Endothelial cell (in vitro differentiated cells): Measurements from ENCODE around the gene CCDC136. TPM values are rescaled to one million over a fixed set of nuclear protein-coding genes. Genes with fewer than 3 reads are reported as not detected.

Source experiments
- DNase-seq: peaks from one replicate; pipeline ENCODE4 v3.0.0; 2021; ENCODE audit warnings: low spot score
- H3K27ac Mint-ChIP-seq: one replicate; pipeline ENCODE4 v1.8.0; 2021; ENCODE audit warnings: mixed read lengths, inconsistent platforms; ENCODE audit not compliant: unreplicated experiment
- H3K27me3 Mint-ChIP-seq: one replicate; pipeline ENCODE4 v1.8.0; 2021; ENCODE audit warnings: mild to moderate bottlenecking, moderate library complexity, mixed read lengths, inconsistent platforms; ENCODE audit not compliant: unreplicated experiment
- H3K36me3 Mint-ChIP-seq: one replicate; pipeline ENCODE4 v1.8.0; 2021; ENCODE audit warnings: mild to moderate bottlenecking, low read depth, mixed read lengths, inconsistent platforms; ENCODE audit not compliant: unreplicated experiment
- H3K4me1 Mint-ChIP-seq: one replicate; pipeline ENCODE4 v1.8.0; 2021; ENCODE audit warnings: mild to moderate bottlenecking, mixed read lengths, inconsistent platforms; ENCODE audit not compliant: unreplicated experiment
- H3K4me3 Mint-ChIP-seq: one replicate; pipeline ENCODE4 v1.8.0; 2021; ENCODE audit warnings: mild to moderate bottlenecking, mixed read lengths, inconsistent platforms; ENCODE audit not compliant: unreplicated experiment
- H3K9me3 Mint-ChIP-seq: one replicate; pipeline ENCODE4 v1.8.0; 2021; ENCODE audit warnings: mixed read lengths, inconsistent platforms; ENCODE audit not compliant: unreplicated experiment
- total RNA-seq: library from RNA; stranded (reverse); fragmentation: NEBNext Ultra II Directional; extraction: Animal tissue kit (Norgen Biotek cat#: 25700); gene quantifications from one replicate; pipeline ENCODE4 v1.2.1, GENCODE V29; 2021; ENCODE audit not compliant: unreplicated experiment
- TF ChIP-seq, protein P1 (sequence below): fragments of 200-600 bp; sonication (generic); IDR thresholded peaks from one replicate; pipeline ENCODE4 v1.5.0; 2021; ENCODE audit warnings: antibody characterized with exemption; ENCODE audit not compliant: unreplicated experiment

The CCDC136 gene
- total RNA-seq, 1 donor from 2014 or later = 31.5 TPM

DNA sequence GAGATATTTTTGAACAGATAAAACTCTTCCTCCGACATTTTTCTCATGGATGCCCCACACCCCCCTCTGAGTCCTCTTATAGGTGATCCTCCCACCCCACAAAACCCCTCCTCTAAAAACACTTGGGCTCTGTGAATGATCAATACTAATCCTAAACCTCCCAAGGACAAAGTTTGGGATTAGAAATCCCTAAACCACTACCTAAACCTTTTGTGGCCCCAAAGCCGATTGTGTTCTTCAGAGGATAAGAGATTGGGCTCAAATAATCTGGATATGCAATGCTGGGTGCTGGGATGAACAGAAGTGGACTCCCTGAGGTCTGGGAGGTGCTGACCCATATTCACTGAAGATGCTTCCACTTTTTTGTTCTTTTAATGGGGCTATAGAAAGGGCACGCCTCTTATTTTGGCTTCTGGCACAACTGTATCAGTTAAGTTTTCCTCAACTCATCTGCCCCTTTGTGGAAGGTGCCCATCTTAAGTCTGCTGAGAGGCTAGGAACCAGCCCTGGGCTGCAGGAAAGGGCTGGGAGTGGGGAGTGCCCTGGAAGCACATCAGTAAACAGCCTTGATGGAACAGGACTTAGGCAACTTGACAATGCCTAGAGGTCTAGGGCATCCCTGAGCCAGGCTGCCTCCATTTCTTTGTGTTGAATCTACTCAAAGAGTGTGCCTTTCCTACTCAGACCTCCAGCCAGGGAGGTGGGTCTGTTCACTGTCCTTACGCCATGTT, 15.9 kb upstream of the CCDC136 start, which contains the start of gene OPN1SW:
Gene OPN1SW (minus strand): TSS at position 51 of the 731 bp plus-strand sequence. CDS start 13 bp downstream, at position 38.
- no peak for DNase-seq
- Mint-ChIP-seq H3K4me3 (no peak within 1 kb of the TSS), H3K36me3 (peaks cover 46% of the 10 kb centered on the region), H3K9me3 (peaks cover 5% of the 10 kb centered on the region), H3K27me3 (peaks cover 12% of the 10 kb centered on the region), H3K27ac (no peak within 1 kb of the TSS), H3K4me1 (peaks cover 2% of the 10 kb centered on the region)
- TF ChIP-seq, protein P1, sequence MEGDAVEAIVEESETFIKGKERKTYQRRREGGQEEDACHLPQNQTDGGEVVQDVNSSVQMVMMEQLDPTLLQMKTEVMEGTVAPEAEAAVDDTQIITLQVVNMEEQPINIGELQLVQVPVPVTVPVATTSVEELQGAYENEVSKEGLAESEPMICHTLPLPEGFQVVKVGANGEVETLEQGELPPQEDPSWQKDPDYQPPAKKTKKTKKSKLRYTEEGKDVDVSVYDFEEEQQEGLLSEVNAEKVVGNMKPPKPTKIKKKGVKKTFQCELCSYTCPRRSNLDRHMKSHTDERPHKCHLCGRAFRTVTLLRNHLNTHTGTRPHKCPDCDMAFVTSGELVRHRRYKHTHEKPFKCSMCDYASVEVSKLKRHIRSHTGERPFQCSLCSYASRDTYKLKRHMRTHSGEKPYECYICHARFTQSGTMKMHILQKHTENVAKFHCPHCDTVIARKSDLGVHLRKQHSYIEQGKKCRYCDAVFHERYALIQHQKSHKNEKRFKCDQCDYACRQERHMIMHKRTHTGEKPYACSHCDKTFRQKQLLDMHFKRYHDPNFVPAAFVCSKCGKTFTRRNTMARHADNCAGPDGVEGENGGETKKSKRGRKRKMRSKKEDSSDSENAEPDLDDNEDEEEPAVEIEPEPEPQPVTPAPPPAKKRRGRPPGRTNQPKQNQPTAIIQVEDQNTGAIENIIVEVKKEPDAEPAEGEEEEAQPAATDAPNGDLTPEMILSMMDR = no peak

DNA sequence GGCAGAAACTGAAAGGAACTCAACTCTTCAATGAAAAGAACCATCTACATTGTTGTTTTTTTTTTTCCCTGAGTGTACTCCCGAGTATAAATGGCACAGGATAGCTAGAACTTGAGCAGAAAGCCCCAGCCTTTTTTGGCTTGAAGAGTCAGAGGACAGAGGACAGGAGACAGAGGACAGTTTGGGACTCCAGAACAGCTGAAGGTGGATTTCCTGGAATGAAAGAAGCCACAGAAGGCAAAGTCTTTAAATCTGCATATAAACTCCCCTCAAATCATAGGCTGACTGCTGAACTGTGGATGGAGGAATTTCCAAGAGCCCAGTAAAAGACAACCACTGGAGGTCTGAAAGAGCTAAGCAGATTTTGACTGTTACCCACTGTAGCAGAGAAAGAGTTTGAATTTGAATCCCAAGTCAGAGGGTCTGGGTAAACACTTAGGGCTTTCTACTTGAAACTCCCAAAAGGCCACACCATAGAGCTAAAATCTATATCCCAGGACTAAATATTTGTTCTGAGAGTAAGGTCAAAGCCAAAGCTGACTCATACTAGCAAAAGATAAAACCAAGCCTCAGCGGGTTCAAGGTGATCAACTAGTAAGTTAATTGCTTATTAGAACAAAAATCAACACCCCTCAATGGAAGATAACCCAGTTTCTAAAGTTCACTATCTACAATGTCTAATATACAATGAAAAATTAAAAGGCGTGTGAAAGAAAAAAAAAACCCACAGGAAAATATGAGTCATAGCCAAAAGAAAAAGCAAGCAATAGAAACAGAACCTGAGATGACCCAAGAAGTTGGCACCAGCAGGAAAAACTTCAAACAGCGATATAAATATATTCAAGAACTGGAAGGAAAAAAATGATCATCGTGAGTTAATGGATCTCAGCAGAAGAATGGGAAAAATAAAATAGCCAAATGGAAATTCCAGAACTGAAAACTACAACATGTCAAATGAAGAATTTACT, 14.3 kb upstream of the CCDC136 start:
- H3K36me3 Mint-ChIP-seq = peaks cover 35% of the 10 kb centered on the region
- DNase-seq = no peak
- peaks cover 5% of the 10 kb centered on the region for H3K4me1 Mint-ChIP-seq
- no peak overlapping the region for H3K27ac Mint-ChIP-seq
- no peak overlapping the region for H3K4me3 Mint-ChIP-seq
- TF ChIP-seq, protein P1 = no peak
- H3K27me3 Mint-ChIP-seq = peaks cover 12% of the 10 kb centered on the region
- peaks cover 5% of the 10 kb centered on the region for H3K9me3 Mint-ChIP-seq

DNA sequence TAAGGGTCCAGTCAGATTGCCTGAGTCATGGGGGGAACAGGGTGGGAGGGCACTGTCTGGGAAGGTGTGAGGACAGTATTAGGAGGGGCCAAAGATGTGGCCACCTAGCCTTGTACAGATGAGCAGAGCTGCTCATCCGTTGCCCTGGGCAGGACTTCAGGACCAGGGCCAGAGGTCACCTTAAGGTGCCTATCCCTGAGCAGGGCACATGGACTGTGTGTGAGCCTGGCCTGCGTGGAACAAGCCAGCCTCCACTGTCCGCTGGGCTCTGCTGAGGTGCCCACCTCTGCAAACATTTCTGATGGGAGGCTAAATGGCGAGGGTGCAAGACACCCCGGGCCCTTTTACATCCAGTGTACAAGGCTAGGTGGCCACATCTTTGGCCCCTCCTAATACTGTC, 12.8 kb upstream of the CCDC136 start:
- Mint-ChIP-seq H3K4me3 (no peak overlapping the region), H3K27me3 (peaks cover 19% of the 10 kb centered on the region), H3K36me3 (peaks cover 25% of the 10 kb centered on the region), H3K27ac (no peak overlapping the region), H3K4me1 (peaks cover 11% of the 10 kb centered on the region), H3K9me3 (peaks cover 5% of the 10 kb centered on the region)
- DNase-seq = no peak
- TF ChIP-seq, protein P1 = no peak

DNA sequence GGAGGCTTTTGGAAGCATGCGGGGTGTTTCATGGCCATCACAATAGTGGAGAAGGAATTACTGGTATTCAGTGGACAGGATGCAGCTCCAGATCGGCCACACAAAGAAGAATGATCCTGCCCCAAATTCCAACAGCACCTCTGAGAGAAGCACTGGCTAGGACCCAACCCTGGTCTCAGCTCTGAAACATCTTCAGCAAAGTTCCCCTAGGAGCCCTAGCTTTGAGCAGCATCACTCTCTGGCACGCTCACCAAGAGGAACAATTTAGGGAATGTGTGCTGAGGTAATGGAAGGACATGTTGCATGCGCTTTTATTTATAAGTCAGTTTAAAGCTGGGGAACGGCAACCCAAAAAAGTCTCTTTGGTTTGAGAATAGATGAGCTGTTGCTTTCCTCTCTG, 10.6 kb upstream of the CCDC136 start:
- Mint-ChIP-seq H3K4me1 (peaks cover 11% of the 10 kb centered on the region), H3K4me3 (no peak overlapping the region), H3K36me3 (peaks cover 14% of the 10 kb centered on the region), H3K9me3 (peaks cover 5% of the 10 kb centered on the region), H3K27me3 (peaks cover 14% of the 10 kb centered on the region), H3K27ac (no peak overlapping the region)
- TF ChIP-seq, protein P1 = no peak
- DNase-seq = no peak
